ENCODE data around the gene ANKS6.

DNA sequence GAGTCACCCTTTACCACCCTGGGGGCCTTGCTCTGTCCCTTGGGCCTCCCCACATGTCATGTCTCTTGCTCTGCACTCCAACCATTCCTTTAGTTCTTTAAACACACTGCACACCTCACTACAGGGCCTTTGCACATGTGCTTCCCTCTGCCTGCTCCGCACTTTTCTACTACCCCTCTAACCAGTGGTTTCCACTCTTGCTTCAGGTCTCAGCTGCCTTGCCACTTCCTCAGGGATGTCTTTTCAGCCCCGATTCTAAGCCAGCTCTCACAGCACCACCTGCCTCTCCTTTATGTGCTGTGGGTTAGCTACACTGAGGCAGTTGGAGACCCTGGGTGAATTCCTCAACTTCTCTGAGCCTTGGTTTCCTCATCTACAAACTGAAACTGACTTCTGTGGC, 53.0 kb downstream of the ANKS6 start:
- TF ChIP-seq, protein P1, sequence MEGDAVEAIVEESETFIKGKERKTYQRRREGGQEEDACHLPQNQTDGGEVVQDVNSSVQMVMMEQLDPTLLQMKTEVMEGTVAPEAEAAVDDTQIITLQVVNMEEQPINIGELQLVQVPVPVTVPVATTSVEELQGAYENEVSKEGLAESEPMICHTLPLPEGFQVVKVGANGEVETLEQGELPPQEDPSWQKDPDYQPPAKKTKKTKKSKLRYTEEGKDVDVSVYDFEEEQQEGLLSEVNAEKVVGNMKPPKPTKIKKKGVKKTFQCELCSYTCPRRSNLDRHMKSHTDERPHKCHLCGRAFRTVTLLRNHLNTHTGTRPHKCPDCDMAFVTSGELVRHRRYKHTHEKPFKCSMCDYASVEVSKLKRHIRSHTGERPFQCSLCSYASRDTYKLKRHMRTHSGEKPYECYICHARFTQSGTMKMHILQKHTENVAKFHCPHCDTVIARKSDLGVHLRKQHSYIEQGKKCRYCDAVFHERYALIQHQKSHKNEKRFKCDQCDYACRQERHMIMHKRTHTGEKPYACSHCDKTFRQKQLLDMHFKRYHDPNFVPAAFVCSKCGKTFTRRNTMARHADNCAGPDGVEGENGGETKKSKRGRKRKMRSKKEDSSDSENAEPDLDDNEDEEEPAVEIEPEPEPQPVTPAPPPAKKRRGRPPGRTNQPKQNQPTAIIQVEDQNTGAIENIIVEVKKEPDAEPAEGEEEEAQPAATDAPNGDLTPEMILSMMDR (IDR thresholded peaks at IDR 0.05; ENCODE audit: low read depth, low read length) = no peak
- no peak for TF ChIP-seq POLR2A (IDR thresholded peaks at IDR 0.05; ENCODE audit: extremely low read depth, insufficient read length)
- TF ChIP-seq MYC (IDR thresholded peaks at IDR 0.05; ENCODE audit: low read depth, low read length) = no peak
